Measurements from ENCODE around the gene FILIP1.

DNA sequence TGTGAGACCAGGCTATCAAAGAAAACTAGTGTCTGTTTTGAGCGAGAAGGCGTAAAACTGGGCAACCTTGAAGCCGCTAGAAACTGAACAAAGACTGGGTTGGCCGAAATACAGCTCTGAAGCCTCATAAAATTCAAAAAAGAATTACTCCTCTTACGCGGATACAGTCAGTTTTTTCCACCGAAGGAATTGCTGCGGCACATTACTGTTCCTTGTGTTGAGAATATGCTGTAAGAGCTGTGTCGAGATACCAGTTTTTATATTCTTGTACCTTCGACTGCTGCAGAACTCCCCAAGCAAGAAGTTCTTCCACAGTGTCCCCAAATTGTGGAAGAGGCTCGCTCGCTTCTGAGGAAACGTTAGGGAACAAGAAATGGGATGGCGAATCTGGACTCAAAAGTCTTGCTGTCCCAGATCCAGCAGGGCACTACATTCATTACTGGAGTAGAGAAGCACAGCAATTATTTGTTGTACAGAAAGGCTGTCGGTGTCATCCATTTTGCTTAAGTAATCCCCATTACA is 249.5 kb downstream of the FILIP1 start:
- TF ChIP-seq EP300 (IDR thresholded peaks at IDR 0.05) = no peak
- TF ChIP-seq, protein P1, sequence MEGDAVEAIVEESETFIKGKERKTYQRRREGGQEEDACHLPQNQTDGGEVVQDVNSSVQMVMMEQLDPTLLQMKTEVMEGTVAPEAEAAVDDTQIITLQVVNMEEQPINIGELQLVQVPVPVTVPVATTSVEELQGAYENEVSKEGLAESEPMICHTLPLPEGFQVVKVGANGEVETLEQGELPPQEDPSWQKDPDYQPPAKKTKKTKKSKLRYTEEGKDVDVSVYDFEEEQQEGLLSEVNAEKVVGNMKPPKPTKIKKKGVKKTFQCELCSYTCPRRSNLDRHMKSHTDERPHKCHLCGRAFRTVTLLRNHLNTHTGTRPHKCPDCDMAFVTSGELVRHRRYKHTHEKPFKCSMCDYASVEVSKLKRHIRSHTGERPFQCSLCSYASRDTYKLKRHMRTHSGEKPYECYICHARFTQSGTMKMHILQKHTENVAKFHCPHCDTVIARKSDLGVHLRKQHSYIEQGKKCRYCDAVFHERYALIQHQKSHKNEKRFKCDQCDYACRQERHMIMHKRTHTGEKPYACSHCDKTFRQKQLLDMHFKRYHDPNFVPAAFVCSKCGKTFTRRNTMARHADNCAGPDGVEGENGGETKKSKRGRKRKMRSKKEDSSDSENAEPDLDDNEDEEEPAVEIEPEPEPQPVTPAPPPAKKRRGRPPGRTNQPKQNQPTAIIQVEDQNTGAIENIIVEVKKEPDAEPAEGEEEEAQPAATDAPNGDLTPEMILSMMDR (IDR thresholded peaks at IDR 0.05) = no peak
- no peak for TF ChIP-seq POLR2A (IDR thresholded peaks at IDR 0.05)
- TF ChIP-seq POLR2AphosphoS5 (IDR thresholded peaks at IDR 0.05) = no peak
